HPDE6-E6E7 (cell line): ENCODE measurements around the gene FAM162B.
"Not testable (repeated sequence)": the region's sequence is repeated elsewhere in the genome, so short reads cannot be mapped to it uniquely, and the experiment has no call there.

ENCODE experiments used
- DNase-seq: peaks from one replicate; pipeline ENCODE4 v3.0.0; 2011; ENCODE audit warnings: missing footprints; ENCODE audit errors: extremely low spot score

Gene FAM162B

GRCh38 chr6:116726947-116727346 is 38.6 kb downstream of the FAM162B start:
- no peak for DNase-seq

GRCh38 chr6:116714761-116715160 is 50.8 kb downstream of the FAM162B start:
- DNase-seq = no peak

- DNase-seq = no peak
These were observed 51.2 kb downstream of the FAM162B start for GRCh38 chr6:116714296-116714695.

GRCh38 chr6:116705917-116706316 is 59.6 kb downstream of the FAM162B start:
- DNase-seq = no peak

GRCh38 chr6:116703888-116704287 is 61.6 kb downstream of the FAM162B start:
- DNase-seq = not testable (repeated sequence)
